Fibroblast of villous mesenchyme (primary cell): ENCODE measurements around the gene UBIAD1. TPM values are rescaled to one million over a fixed set of nuclear protein-coding genes. Genes with fewer than 3 reads are reported as not detected.

Source experiments
- DNase-seq: peaks from one replicate; pipeline ENCODE4 v3.0.0-alpha.2; 2010; ENCODE audit warnings: low read depth
- H3K4me3 ChIP-seq: 2 replicates; pipeline ENCODE4 v1.5.1; 2011; ENCODE audit warnings: low read depth, mild to moderate bottlenecking, low read length
- CTCF ChIP-seq: IDR thresholded peaks from 2 replicates; pipeline ENCODE4 v1.5.1; 2012; ENCODE audit warnings: low read depth, mild to moderate bottlenecking, low read length; ENCODE audit not compliant: insufficient read depth
- total RNA-seq: library from RNA; depleted of rRNA; stranded (reverse); fragments of >200 nt; gene quantifications from 2 replicates; pipeline ENCODE4 v1.2.3, GENCODE V29; 2012

The UBIAD1 gene
- total RNA-seq, 1 donor, result 9.5 TPM

- no peak for DNase-seq
- TF ChIP-seq CTCF, result no peak
- H3K4me3 ChIP-seq, result no peak overlapping the region
These were observed 27.8 kb upstream of the UBIAD1 start for GRCh38 chr1:11245248-11245647.

- DNase-seq, result no peak
- H3K4me3 ChIP-seq, result no peak overlapping the region
- no peak for TF ChIP-seq CTCF
These were observed 26.9 kb upstream of the UBIAD1 start for GRCh38 chr1:11245904-11246719.

GRCh38 chr1:11248169-11248568, 24.8 kb upstream of the UBIAD1 start:
- no peak overlapping the region for H3K4me3 ChIP-seq
- no peak for TF ChIP-seq CTCF

GRCh38 chr1:11252538-11252937, 20.5 kb upstream of the UBIAD1 start:
- H3K4me3 ChIP-seq, result no peak overlapping the region
- no peak for DNase-seq
- no peak for TF ChIP-seq CTCF

More at GRCh38 chr1:11248169-11248568, 24.8 kb upstream of the UBIAD1 start:
- no peak for DNase-seq

GRCh38 chr1:11253226-11253625, 19.8 kb upstream of the UBIAD1 start:
- no peak for DNase-seq
- no peak overlapping the region for H3K4me3 ChIP-seq
- TF ChIP-seq CTCF, result no peak

GRCh38 chr1:11256299-11256698, 16.7 kb upstream of the UBIAD1 start:
- no peak for DNase-seq
- H3K4me3 ChIP-seq, result no peak overlapping the region
- TF ChIP-seq CTCF, result no peak
